Activated T-cell treated with anti-CD3 and anti-CD28 coated beads for 4 hours (primary cell): Measurements from ENCODE around the gene OR6X1.

Experiments
- DNase-seq: peaks from one replicate; pipeline ENCODE4 v3.0.0-alpha.2; 2020

The OR6X1 gene

GRCh38 chr11:123754101-123754568, at the start of gene OR6X1:
Gene OR6X1, minus strand, starts transcription at chr11:123754518. Its CDS starts 0 bp downstream, at chr11:123754518.
- DNase-seq = no peak

- DNase-seq = no peak
Measured at GRCh38 chr11:123801765-123802164, 47.4 kb upstream of the OR6X1 start.

GRCh38 chr11:123800036-123800435, 45.7 kb upstream of the OR6X1 start:
- DNase-seq = no peak

- no peak for DNase-seq
Measured at GRCh38 chr11:123799438-123799837, 45.1 kb upstream of the OR6X1 start.

- no peak for DNase-seq
Measured at GRCh38 chr11:123798513-123799252, 44.4 kb upstream of the OR6X1 start.

GRCh38 chr11:123798079-123798478, 43.8 kb upstream of the OR6X1 start:
- DNase-seq = no peak

GRCh38 chr11:123797541-123797940, 43.2 kb upstream of the OR6X1 start:
- DNase-seq = no peak

- no peak for DNase-seq
Measured at GRCh38 chr11:123797114-123797513, 42.8 kb upstream of the OR6X1 start.

- DNase-seq = no peak
Measured at GRCh38 chr11:123796226-123796625, 41.9 kb upstream of the OR6X1 start.

GRCh38 chr11:123783536-123783935, 29.2 kb upstream of the OR6X1 start:
- no peak for DNase-seq

GRCh38 chr11:123778511-123778910, 24.2 kb upstream of the OR6X1 start:
- no peak for DNase-seq

GRCh38 chr11:123775715-123776549, 21.6 kb upstream of the OR6X1 start:
- no peak for DNase-seq

GRCh38 chr11:123775289-123775688, 21.0 kb upstream of the OR6X1 start:
- no peak for DNase-seq

GRCh38 chr11:123773959-123774358, 19.6 kb upstream of the OR6X1 start:
- no peak for DNase-seq

GRCh38 chr11:123773026-123773425, 18.7 kb upstream of the OR6X1 start:
- no peak for DNase-seq

- no peak for DNase-seq
Measured at GRCh38 chr11:123771664-123772063, 17.3 kb upstream of the OR6X1 start.

GRCh38 chr11:123770712-123771111, 16.4 kb upstream of the OR6X1 start:
- no peak for DNase-seq

- DNase-seq = no peak
Measured at GRCh38 chr11:123765601-123766000, 11.3 kb upstream of the OR6X1 start.

GRCh38 chr11:123762422-123762821, 8.1 kb upstream of the OR6X1 start:
- no peak for DNase-seq

GRCh38 chr11:123760894-123761293, 6.6 kb upstream of the OR6X1 start:
- no peak for DNase-seq

GRCh38 chr11:123757976-123758375, 3.7 kb upstream of the OR6X1 start:
- DNase-seq = no peak

GRCh38 chr11:123755813-123756212, 1.5 kb upstream of the OR6X1 start:
- DNase-seq = no peak

GRCh38 chr11:123755344-123755743, 1.0 kb upstream of the OR6X1 start:
- DNase-seq = no peak

GRCh38 chr11:123753110-123753509, 1.2 kb downstream of the OR6X1 start:
- DNase-seq = no peak
